ENCODE data around the gene MTA2. TPM values are rescaled to one million over a fixed set of nuclear protein-coding genes. Genes with fewer than 3 reads are reported as not detected.
"Not testable (repeated sequence)": the region's sequence is repeated elsewhere in the genome, so short reads cannot be mapped to it uniquely, and the experiment has no call there.

The MTA2 gene
- total RNA-seq, 1 donor from 2014 or later, result 103 TPM

DNA sequence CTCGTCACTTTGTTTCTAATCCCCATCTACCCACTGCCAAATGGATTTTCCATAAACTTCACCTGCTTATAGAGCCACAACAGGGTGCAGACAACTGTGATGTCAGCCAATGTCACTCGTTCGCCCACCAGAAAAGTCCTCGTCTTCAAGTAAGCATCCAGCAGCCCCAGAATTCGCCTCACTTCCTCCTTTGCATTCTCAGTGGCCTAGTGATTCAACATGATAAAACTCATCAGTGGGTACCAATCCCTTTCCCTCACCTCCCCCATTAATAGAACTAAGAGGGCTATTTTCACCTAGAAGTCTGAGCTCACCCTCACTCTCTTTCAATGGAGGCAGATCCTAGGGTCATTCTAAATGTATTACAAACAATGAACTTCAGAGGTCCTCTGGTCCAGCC, 30.8 kb downstream of the MTA2 start:
- not testable (repeated sequence) for DNase-seq (ENCODE audit: low spot score)

DNA sequence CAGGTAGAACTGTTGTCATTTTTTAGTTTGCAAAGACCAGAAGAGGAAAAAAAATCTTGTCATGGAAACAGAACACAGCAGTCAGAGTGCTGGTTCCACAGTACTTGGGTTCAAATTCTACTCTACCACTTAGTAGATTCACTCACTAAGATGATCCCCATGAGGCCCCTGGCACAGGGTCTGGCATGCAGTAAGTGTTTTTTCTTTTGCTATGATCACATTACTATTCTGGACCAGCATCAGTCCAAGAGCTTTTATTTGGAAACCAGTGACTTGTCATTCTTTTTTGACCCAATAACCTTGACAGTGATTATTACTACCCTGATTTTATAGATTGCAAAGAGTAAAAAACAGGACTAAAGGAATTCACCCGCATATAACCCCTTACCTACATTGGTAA, 32.1 kb downstream of the MTA2 start:
- no peak for DNase-seq (ENCODE audit: low spot score)

DNA sequence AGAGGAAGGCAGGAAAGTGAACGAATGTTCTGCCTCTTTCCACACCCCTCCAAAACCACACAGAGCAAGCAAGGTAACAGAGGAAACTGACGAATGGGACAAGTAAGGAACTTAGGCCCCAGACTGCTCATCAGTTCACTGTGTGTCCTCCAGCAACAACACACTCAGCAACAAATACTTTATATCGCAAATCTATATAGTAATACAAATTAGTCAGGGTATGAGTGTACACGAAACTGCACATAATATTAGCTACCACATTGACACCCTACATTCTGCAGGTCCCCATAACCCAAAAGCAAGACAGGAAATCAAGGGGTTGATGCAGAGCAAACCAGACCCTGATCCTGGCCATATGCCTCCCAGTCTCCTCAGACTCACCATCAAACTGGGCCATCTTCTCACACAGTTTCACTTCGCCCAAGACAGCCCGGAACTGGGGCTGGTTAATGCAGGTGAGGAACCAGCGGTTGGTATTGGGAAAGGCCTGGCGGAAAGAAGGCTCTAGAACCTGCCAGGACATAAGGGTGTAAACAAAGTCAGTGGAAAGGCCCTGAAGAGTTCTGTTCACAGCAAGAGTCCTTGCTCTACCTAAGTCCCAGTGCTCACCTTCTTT, 34.5 kb downstream of the MTA2 start:
- no peak for DNase-seq (ENCODE audit: low spot score)

DNA sequence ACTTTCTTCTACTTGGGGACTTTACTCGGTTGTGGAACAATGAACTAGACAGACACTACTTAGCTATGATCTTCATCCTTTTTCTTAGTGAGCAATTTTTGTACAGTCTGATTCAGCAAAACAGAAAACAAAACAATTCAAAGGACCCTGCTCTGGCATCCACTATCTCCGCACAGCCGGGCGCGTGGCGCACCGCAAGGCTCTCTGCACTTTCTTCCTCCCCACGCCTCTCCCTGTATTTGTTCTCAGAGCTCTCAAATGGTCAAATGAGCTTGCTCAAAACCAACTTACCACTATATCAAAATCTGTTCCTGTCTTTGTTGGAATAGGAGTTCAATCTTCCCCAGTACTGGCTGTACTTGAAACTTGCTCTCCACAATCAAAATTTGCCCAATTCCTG, 35.4 kb downstream of the MTA2 start:
- no peak for DNase-seq (ENCODE audit: low spot score)

DNA sequence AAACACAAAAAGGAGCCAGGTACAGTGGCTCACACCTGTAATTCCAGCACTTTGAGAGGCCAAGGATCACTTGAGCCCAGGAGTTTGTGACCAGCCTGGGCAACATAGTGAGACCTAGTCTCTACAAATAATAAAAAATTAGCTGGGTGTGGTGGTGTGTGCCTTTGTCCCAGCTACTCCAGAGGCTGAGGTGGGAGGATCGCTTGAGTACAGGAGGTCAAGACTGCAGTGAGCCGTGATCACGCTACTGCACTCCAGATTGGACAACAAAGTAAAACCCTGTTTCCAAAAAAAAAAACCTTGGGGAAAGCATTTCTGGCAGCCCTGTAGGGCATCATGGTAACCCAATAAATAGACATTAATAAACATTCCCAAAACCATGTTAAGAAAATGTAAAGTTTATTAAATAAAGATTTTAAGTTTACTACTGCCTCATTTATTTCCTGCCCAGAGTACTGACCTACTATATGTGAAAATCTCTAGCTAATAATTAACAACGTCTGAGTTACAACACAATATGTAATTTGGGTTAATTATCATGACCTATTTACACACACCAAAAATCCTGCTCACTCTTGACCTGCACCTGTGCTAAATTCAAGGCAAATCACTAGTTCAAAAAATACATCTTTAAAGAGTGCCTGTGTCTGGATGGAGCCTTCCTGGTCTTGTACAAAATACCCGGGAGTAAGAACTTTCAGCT, 36.4 kb downstream of the MTA2 start:
- DNase-seq (ENCODE audit: low spot score), result no peak

DNA sequence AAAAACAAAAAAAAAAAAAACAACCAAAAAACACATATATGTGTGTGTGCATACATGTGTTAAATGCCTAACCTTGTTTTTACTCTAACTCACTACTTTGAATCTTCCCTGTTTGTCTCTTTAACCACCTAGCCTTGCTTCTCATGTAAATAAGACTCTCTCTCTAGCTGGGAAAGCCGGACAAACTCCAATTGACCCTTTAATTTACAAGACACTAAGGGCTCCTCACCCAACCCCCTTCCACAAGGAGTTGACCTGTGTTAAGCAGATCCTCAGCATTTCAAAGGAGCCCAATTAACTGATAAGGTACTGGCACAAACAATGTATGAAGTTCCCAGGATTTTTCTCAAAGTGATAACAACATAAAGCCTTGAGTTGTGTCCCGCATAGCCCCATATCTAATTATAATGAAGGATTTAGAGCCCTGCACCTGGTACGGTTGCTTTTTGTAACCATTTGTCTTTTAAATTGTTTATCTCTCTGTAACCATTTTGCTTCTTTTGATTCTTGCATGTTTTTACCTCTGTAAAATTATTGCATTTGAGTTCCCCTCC, 39.9 kb downstream of the MTA2 start:
- DNase-seq (ENCODE audit: low spot score), result not testable (repeated sequence)

DNA sequence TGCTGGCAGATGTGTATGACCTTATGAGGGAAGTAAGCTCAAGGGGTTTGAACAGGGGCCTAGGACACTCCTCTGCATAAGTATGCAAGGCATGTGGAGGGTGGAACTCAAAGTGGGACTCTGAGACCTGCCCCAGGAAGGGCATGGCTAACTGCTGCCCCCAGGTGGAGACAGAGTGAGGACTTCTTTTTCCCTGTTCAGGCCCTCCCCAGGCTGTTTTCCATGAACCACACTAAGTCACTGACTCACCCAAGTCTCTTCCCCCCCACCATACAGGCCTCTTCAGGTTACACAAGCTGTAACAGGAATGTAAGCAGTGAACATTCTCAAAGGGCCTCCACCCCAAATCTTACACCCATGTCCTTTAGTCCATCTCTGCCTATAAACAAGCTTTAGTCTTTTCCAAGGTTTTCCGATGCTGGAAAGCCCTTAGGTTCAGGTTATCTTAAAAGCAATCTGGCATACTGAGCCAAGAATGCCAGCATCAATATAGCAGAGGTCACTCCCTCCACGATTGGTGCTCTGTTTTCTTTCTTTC, 41.0 kb downstream of the MTA2 start:
- DNase-seq (ENCODE audit: low spot score), result no peak

DNA sequence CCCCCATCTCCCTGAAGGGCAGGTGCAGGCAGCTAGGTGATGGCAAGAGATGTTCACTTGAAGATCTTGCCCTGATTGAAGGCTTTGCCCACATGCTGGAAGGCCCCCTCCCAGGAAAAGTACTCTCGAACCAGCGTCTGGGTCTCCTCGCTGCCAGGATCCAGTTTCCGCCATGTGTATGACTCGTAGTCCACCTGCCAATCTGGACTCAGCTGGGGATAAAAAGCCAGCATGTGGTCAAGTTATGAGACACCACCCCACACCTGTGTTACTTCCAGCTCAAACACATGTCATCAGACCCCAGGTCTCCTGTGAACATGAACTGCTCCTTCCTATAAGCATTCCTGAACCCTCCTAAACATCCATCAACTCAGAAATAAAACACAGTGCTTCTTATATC, 42.0 kb downstream of the MTA2 start:
- not testable (repeated sequence) for DNase-seq (ENCODE audit: low spot score)

DNA sequence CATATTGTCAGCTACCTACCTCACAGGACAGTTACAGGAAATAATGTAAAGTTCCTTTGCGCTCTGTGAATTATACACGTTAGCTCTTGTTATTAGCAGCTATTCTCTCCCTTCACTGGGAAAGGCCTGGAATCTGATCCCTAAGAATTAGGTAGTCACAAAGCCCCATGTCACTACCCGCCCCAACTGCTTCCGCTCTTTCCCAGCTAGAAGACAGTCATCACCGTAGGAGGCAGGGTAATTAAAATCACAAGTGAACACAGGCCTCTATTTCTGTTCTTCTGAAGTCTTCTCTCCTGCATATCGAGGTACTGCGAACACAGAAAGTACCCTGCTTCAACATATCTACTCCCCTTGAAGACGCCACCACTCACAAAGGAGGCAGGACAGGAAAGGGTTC, 42.5 kb downstream of the MTA2 start:
- no peak for DNase-seq (ENCODE audit: low spot score)

DNA sequence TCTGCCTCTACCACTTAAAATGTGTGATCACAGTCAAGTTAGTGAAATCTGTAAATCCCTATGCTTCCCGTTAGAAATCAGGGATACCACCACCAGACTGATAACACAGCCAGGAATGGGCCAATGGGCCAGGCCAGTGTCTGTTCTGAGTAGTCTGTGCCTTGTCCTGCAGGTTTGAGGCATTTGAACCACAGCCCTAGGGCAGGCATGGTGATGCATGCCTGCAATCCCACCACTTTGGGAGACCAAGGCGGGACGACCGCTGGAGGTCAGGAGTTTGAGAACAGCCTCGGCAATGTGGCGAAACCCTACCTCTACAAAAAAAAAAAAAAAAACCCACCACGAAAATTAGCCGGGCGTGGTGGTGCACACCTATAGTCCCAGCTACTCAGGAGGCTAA, 43.0 kb downstream of the MTA2 start:
- DNase-seq (ENCODE audit: low spot score), result no peak

DNA sequence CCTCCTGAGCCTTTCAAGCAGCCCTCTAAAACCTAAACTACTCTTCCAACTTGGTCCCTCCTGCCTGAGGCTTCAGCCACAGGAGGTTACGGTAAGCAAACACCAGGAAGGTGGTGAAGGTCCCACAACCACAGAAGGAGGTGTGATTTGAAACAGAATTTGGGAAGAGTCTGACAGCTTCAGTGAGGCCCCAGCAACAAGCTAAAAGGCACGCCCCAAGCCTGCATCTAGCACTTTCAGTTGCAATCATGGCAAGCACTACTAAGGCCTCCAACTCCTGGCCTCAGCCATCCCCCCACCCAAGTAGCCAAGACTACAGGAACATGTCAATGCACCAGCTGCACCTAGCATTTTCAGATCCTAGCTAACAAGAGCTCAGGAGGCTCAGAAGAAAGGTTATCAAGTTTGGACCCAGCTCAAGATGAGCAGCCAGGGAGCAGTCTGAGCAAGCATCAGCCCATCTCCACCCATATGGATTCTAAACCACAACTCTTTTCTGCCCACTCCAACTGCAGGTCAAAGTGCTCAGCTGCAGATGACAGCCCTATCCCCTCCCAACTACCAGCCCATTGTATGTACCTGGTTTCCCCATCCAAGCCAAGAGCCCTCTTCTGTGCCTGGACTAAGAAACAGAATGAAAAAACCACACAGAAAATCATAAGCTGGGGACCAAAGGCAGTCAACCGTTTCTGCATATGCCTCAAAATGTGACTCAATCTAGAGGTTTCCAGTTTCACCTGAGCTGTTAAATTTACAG, 44.6 kb downstream of the MTA2 start:
- no peak for DNase-seq (ENCODE audit: low spot score)

DNA sequence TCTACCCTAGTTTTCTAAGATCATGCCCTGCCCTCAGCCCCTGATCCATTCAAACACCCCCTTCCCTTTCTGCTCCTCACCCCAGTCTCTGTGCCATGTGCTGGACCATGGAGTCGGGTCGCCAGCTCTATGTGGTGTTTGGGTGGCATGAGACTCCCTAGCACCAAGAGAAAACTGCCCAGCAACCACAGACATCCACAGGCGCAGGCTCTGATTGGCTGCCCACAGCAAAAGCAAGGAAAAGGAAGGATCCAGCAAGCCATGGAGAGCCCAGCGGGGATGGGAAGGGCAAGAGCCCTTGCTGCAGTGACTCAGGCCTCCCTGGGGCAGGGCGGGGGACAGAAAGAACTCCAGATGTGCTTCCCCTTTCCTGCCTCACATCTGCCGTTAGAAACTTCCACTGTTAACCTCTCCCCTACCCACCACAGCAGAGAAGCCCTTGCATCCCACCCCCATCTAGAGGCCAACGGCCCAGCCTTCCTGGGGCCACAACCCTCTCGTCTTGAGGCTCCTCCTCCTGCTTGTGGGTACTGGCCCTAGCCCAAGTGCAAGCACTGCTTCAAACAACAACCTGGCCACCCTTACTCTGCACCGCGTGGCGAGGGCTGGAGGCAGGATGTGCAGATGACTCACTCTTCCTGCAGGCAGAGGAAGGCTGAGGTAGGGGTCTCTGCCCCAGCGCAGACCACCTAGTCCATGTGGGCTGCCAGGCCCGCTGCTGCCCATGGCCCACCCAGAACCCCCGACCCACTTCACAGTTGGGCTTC, 45.4 kb downstream of the MTA2 start:
- DNase-seq (ENCODE audit: low spot score), result no peak

DNA sequence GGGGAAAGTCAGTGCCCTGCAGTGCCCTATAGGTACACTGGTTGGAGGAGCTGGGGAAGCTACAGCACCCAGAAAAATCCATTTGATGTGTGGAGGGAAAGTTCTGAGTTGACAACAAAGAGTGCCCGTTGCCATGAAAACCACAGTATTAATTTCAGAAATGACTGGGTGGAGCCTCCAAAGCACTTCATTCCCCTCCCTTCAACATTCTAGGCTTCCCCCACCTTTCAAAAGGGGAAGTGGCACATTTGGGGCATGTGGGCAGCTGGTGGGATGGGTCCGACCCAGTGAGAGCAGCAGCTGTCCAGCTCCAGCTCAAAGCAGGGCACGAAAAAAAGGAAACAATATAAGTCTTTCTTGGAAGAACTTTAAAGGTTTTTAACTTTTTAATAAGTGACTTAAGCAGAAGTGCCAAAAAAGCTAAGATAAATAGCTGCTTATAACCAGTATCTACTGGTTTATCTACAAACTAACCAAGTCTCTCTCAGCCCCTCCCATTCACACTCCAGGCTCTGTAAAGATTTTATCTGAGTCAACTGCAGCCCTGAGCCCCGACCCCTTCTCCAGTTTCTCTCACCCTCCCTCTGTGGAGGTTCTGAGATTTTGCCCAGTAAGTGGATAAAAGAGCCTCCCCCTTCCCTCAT, 46.1 kb downstream of the MTA2 start:
- DNase-seq (ENCODE audit: low spot score), result no peak

DNA sequence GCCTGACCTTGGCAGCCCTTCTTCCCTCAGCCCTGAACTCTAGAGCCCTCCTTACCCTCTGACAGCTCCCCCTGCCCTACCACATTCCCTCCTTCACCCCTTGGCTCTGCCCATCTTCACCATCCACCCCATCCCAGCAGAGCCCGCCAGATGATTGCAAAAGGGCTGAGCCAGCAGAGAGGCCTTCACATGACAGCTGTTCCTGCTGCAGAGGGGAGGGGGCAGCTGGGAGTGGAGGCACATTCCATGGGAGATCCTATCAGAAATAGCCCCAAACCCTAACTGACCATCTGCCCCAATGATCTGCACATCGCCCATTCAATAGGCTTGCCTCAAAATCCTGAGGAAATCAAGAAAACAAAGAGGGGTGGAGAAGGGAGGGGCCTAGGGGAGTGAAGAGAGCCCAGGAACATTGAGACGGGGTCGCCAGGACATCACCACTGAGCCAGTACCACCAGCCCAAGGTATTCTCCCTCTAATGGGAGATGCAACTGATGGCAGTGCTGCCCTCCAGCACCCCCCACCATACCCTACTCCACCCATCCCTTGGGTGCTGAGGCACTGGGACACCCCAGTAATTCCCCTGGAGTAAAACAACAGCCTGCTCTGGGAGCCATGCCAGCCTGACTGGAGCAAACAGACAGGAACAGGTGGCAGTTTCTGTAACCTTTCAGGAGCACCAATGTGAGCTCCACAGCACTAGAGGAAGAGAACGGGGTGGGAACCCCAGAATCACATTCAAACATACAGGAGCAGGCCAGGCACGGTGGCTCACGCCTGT, 47.1 kb downstream of the MTA2 start:
- DNase-seq (ENCODE audit: low spot score), result no peak

DNA sequence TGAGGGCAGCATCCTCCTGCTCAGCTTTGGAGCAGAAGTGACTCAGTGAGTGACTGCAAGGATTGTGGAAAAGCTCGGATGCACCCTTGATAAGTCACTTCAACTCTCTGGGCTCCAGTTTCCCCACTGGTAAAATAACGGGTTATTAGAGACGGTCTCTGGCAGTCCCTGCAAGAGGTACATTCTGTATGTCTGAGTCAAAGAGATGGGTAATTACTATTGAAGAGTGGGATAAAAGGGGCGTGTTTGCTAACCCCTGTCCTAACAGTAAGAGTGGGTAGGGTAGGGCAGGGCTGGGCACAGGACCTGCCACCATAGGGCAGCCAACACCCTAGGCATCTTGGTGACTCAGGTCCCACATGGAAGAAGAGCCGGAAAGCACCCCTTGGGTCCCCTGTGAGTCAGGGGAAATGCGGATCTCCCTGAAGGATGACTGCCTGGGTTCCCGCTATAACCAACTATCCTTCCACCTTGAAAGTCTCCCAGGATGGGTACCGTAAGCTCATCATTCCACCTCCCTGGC, 47.8 kb downstream of the MTA2 start:
- no peak for DNase-seq (ENCODE audit: low spot score)

DNA sequence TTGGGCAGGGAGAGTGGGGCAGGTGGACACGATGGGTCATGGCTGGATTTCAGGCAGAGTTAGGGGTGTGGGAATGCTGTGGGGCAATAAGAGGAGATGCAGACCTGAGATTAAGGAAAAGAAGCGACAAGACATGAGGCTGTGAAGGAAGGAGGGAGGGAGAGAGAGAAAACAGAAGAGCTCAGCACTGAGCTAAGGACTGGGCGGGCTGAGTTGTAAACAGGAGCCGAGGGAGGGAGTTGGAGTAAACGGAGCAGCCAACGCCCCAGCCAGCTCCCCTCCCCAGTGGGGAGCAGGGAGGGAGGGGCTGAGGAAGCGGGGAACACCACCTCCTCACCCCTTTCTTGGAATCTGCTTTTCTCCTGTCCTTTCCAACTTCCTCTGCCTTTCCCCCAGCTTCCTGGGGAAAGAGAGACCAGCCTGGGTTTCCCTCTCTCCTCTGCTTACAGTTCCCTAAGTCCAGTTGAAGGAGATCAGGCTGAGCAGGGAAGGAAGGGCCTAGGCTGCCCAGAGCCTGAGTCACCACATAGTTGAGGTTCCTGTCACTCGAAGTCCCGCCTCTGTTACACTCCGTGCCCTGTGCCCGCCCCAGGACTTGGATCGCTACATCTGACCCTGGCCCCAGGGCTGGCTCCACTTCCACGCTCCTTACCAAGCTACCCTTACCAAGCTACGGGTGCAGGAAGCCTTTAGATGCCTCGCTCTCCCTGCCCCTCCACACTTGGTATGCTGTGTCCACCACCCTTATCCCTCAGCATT, 48.4 kb downstream of the MTA2 start:
- no peak for DNase-seq (ENCODE audit: low spot score)

DNA sequence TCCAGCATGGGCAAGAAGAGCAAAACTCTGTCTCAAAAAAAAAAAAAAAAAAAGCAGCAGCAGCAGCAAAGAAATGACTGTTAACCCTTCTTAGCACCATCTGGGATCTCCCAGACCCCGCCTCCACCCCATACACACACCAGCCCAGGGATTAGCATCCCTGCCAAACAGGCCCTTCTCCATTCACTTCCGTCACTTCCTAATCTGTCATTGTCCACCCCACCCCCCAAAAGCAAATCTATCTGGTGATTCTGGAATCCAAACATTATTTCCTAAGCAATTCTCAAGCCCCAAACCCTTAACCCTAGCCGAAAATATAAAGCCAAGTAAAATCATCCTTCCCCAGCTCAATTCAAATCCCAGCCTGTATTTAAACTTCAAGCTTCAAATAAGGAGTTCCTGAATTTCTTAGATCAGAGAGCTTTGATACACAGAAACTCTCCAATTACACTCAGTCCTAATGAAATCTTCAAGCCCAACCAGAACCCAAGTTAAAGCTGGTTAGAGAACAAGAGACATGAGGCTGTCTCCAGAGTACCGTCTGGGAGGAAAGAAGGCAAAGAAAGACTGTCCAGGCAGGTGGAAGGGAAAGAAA, 49.1 kb downstream of the MTA2 start:
- DNase-seq (ENCODE audit: low spot score), result no peak

DNA sequence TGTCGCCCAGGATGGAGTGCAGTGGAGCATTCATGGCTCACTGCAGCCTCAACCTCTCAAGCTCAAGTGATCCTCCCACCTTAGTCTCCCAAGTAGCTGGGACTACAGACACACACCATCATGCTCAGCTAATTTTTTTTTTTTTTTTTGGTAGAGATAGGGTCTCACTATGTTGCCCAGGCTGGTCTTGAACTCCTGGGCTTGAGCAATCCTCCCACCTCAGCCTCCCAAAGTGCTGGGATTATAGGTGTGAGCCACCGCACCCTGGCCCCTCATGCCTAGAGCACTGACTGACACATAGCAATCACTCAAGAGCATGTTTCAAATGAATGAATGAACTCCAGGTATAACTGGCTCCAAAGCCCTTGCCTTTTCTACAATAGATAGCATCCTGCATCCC, 51.2 kb downstream of the MTA2 start:
- not testable (repeated sequence) for DNase-seq (ENCODE audit: low spot score)
